Activated CD4-positive, alpha-beta T cell treated with anti-CD3 and anti-CD28 coated beads, Interleukin-2, Interleukin-6, amounts not matched to agents 100 ng/mL and 50 ng/mL, durations not matched to agents 16 hours and 8 hours (primary cell): ENCODE measurements around the gene H19.

ENCODE experiments used
- DNase-seq: peaks from one replicate; pipeline ENCODE4 v3.0.0-alpha.2; 2020

The H19 gene

GRCh38 chr11:1982873-1983600 is 14.6 kb downstream of the H19 start:
- DNase-seq: no peak

GRCh38 chr11:1979607-1980006 is 18.0 kb downstream of the H19 start:
- DNase-seq: no peak

- no peak for DNase-seq
These were observed 18.7 kb downstream of the H19 start for GRCh38 chr11:1978720-1979473.

- no peak for DNase-seq
These were observed 22.5 kb downstream of the H19 start for GRCh38 chr11:1975185-1975584.

GRCh38 chr11:1970956-1971355 is 26.7 kb downstream of the H19 start:
- no peak for DNase-seq

GRCh38 chr11:1969776-1970175 is 27.9 kb downstream of the H19 start:
- DNase-seq: no peak

- DNase-seq: no peak
These were observed 28.6 kb downstream of the H19 start for GRCh38 chr11:1969035-1969434.

GRCh38 chr11:1968454-1969002 is 29.1 kb downstream of the H19 start:
- DNase-seq: no peak

GRCh38 chr11:1967641-1968225 is 29.9 kb downstream of the H19 start:
- DNase-seq: no peak

- DNase-seq: no peak
These were observed 31.1 kb downstream of the H19 start for GRCh38 chr11:1966531-1966930.

GRCh38 chr11:1964955-1965354 is 32.7 kb downstream of the H19 start:
- no peak for DNase-seq

GRCh38 chr11:1964348-1964747 is 33.3 kb downstream of the H19 start:
- DNase-seq: no peak

- DNase-seq: no peak
These were observed 33.8 kb downstream of the H19 start for GRCh38 chr11:1963864-1964263.

- no peak for DNase-seq
These were observed 37.9 kb downstream of the H19 start for GRCh38 chr11:1959786-1960185.

GRCh38 chr11:1958367-1958766 is 39.3 kb downstream of the H19 start:
- DNase-seq: no peak

- DNase-seq: no peak
These were observed 44.0 kb downstream of the H19 start for GRCh38 chr11:1953489-1954266.

GRCh38 chr11:1952806-1953482 is 44.7 kb downstream of the H19 start:
- DNase-seq: no peak

GRCh38 chr11:1949922-1950321 is 47.7 kb downstream of the H19 start:
- no peak for DNase-seq

- DNase-seq: no peak
These were observed 48.3 kb downstream of the H19 start for GRCh38 chr11:1949302-1949701.

GRCh38 chr11:1948389-1948788 is 49.3 kb downstream of the H19 start:
- no peak for DNase-seq

GRCh38 chr11:1947592-1948237 is 49.9 kb downstream of the H19 start:
- DNase-seq: no peak
